ENCODE results near the gene NR4A1. TPM values are rescaled to one million over a fixed set of nuclear protein-coding genes. Genes with fewer than 3 reads are reported as not detected.

NR4A1 gene
- total and polyA plus RNA-seq, 2 of the 13 experiments (the other 11 are each of a cell fraction or from before 2014, with no cell fraction given): 5.7 to 15.2 TPM

DNA sequence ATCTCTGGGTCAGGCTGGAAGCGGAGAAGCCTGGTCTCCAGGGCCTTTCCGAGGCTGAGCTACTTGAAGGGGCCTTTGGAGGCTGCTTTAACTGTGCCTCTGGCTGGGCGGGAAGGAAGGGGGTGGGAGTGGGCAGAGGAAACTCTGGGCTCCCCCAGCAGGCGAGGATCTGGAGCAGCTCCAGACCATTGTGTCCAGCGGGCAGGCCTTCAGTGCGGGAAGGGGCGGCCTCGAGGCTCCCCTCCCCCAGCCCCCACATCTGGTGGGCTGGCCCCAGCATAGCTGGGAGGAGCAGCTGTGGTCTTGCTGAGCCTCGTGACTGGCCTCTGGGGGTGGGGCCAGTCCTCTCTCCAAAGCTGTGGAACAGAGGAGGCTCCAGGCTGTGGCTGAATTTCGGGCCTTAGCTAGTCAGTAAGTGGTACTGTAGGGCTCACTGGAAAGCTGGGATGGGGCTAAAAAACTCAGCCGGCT is 41.1 kb upstream of the NR4A1 start (continued):
- TF ChIP-seq, protein P1, sequence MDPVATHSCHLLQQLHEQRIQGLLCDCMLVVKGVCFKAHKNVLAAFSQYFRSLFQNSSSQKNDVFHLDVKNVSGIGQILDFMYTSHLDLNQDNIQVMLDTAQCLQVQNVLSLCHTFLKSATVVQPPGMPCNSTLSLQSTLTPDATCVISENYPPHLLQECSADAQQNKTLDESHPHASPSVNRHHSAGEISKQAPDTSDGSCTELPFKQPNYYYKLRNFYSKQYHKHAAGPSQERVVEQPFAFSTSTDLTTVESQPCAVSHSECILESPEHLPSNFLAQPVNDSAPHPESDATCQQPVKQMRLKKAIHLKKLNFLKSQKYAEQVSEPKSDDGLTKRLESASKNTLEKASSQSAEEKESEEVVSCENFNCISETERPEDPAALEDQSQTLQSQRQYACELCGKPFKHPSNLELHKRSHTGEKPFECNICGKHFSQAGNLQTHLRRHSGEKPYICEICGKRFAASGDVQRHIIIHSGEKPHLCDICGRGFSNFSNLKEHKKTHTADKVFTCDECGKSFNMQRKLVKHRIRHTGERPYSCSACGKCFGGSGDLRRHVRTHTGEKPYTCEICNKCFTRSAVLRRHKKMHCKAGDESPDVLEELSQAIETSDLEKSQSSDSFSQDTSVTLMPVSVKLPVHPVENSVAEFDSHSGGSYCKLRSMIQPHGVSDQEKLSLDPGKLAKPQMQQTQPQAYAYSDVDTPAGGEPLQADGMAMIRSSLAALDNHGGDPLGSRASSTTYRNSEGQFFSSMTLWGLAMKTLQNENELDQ (CRISPR knock-in tag; IDR thresholded peaks at IDR 0.05; ENCODE audit: borderline replicate concordance): no peak
- no peak for TF ChIP-seq ZNF496 (CRISPR knock-in tag; IDR thresholded peaks at IDR 0.05; ENCODE audit: insufficient replicate concordance)
- TF ChIP-seq REPIN1 (CRISPR knock-in tag; IDR thresholded peaks at IDR 0.05; ENCODE audit: borderline replicate concordance, low read depth): no peak
- TF ChIP-seq PCBP2 (optimal IDR thresholded peaks at IDR 0.05; ENCODE audit: low read depth, low read length, poor library complexity, severe bottlenecking): peak; percentile 27
- TF ChIP-seq ZNF646 (CRISPR knock-in tag; IDR thresholded peaks at IDR 0.05): no peak
- no peak for TF ChIP-seq ZSCAN30 (CRISPR knock-in tag; IDR thresholded peaks at IDR 0.05)
- TF ChIP-seq, protein P2, sequence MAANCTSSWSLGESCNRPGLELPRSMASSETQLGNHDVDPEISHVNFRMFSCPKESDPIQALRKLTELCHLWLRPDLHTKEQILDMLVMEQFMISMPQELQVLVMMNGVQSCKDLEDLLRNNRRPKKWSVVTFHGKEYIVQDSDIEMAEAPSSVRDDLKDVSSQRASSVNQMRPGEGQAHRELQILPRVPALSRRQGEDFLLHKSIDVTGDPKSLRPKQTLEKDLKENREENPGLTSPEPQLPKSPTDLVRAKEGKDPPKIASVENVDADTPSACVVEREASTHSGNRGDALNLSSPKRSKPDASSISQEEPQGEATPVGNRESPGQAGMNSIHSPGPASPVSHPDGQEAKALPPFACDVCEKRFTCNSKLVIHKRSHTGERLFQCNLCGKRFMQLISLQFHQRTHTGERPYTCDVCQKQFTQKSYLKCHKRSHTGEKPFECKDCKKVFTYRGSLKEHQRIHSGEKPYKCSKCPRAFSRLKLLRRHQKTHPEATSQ (CRISPR knock-in tag; IDR thresholded peaks at IDR 0.05; ENCODE audit: borderline replicate concordance): no peak
- TF ChIP-seq KLF11 (CRISPR knock-in tag; IDR thresholded peaks at IDR 0.05): no peak
- TF ChIP-seq FUBP1 (CRISPR knock-in tag; IDR thresholded peaks at IDR 0.05; ENCODE audit: borderline replicate concordance): no peak
- TF ChIP-seq ZNF451 (CRISPR knock-in tag; IDR thresholded peaks at IDR 0.05): no peak
- no peak for TF ChIP-seq HOXD1 (CRISPR knock-in tag; IDR thresholded peaks at IDR 0.05)

Measured in HepG2 (cell line).